ENCODE data around the gene MOSPD3. TPM values are rescaled to one million over a fixed set of nuclear protein-coding genes. Genes with fewer than 3 reads are reported as not detected.
A peak's percentile ranks its signal among the peaks of the same experiment; 100 is the strongest.

The MOSPD3 gene
- total and polyA plus RNA-seq, 2 of the 13 experiments (the other 11 are each of a cell fraction or from before 2014, with no cell fraction given): 7.6 to 8.8 TPM

GRCh38 chr7:100568176-100568895 is 44.0 kb upstream of the MOSPD3 start (continued):
- TF ChIP-seq SALL2 (CRISPR knock-in tag; IDR thresholded peaks at IDR 0.05) (peak; percentile 43), ZNF891 (CRISPR knock-in tag; IDR thresholded peaks at IDR 0.05) (peak; percentile 49; the same call in 1 of the 2 replicates), SOX5 (CRISPR knock-in tag; IDR thresholded peaks at IDR 0.05; ENCODE audit: borderline replicate concordance) (peak; percentile 89), USF2 (IDR thresholded peaks at IDR 0.05; ENCODE audit: low read depth, low read length) (peak; percentile 90), USF2 (CRISPR knock-in tag; IDR thresholded peaks at IDR 0.05; ENCODE audit: borderline replicate concordance) (peak; percentile 88; the same call in 1 of the 2 replicates), ZBTB40 (IDR thresholded peaks at IDR 0.05) (no peak), ZBTB40 (CRISPR knock-in tag; IDR thresholded peaks at IDR 0.05) (no peak; the same call in 1 of the 2 replicates), RCOR2 (CRISPR knock-in tag; IDR thresholded peaks at IDR 0.05) (peak; percentile 34; the same call in 1 of the 2 replicates), ZNF776 (CRISPR knock-in tag; IDR thresholded peaks at IDR 0.05) (peak; percentile 81), ZNF333 (CRISPR knock-in tag; IDR thresholded peaks at IDR 0.05; ENCODE audit: borderline replicate concordance) (peak; percentile 74; the same call in 1 of the 2 replicates), ZFP1 (CRISPR knock-in tag; IDR thresholded peaks at IDR 0.05) (peak; percentile 48; the same call in 1 of the 2 replicates), ZNF678 (CRISPR knock-in tag; IDR thresholded peaks at IDR 0.05) (no peak), SSRP1 (CRISPR knock-in tag; IDR thresholded peaks at IDR 0.05) (peak; percentile 47; the same call in 1 of the 2 replicates), DMAP1 (CRISPR knock-in tag; IDR thresholded peaks at IDR 0.05) (peak; percentile 94), CTCF (CRISPR knock-in tag; IDR thresholded peaks at IDR 0.05) (no peak), STAG1 (CRISPR knock-in tag; IDR thresholded peaks at IDR 0.05) (no peak; the same call in 1 of the 2 replicates), SETDB1 (CRISPR knock-in tag; IDR thresholded peaks at IDR 0.05; ENCODE audit: borderline replicate concordance) (no peak), PCBP1 (IDR thresholded peaks at IDR 0.05; ENCODE audit: borderline replicate concordance, low read depth, low read length) (peak; percentile 93)
